Measurements from ENCODE around the gene ANKRD37. TPM values are rescaled to one million over a fixed set of nuclear protein-coding genes. Genes with fewer than 3 reads are reported as not detected.

ANKRD37 gene
- total RNA-seq, 1 donor from 2014 or later, result 6.1 TPM

- Mint-ChIP-seq H3K9me3 (ENCODE audit: unreplicated experiment) (peaks cover 3% of the 10 kb centered on the region), H3K4me3 (ENCODE audit: unreplicated experiment) (no peak overlapping the region), H3K27ac (ENCODE audit: unreplicated experiment) (no peak overlapping the region), H3K27me3 (ENCODE audit: low read depth, unreplicated experiment) (no peaks in the 10 kb centered on the region), H3K4me1 (ENCODE audit: low read depth, unreplicated experiment) (peaks cover 3% of the 10 kb centered on the region), H3K36me3 (ENCODE audit: low read depth, unreplicated experiment) (peaks cover 11% of the 10 kb centered on the region)
- FAIRE-seq (no peak), DNase-seq (ENCODE audit: low read depth) (no peak)
- no peaks in the 10 kb centered on the region for H4K20me1 ChIP-seq (ENCODE audit: insufficient read depth, low read length)
- no peak overlapping the region for H2AFZ ChIP-seq (ENCODE audit: low read depth, low read length)
- H3K9me3 ChIP-seq (ENCODE audit: insufficient read depth, low read depth, low read length), result no peaks in the 10 kb centered on the region
- H3K27me3 ChIP-seq (ENCODE audit: insufficient read depth, low read length), result no peaks in the 10 kb centered on the region
- no peaks in the 10 kb centered on the region for H3K4me1 ChIP-seq (ENCODE audit: insufficient read depth, low read length)
- H3K36me3 ChIP-seq (ENCODE audit: insufficient read depth, low read length), result no peaks in the 10 kb centered on the region
- TF ChIP-seq CTCF (IDR thresholded peaks at IDR 0.05; ENCODE audit: insufficient read depth, low read depth, low read length), result no peak
- TF ChIP-seq EZH2 (IDR thresholded peaks at IDR 0.05; ENCODE audit: insufficient read depth, low read length), result no peak
- H3K4me2 ChIP-seq (ENCODE audit: low read length), result no peak overlapping the region
- no peaks in the 10 kb centered on the region for H3K79me2 ChIP-seq (ENCODE audit: insufficient read depth, low read length)
- no peak overlapping the region for H3K27ac ChIP-seq (ENCODE audit: low read depth, low read length)
- H3K9ac ChIP-seq (ENCODE audit: low read length), result no peak overlapping the region
- H3K4me3 ChIP-seq (ENCODE audit: insufficient read depth, low read depth, low read length), result no peak overlapping the region
Observed at GRCh38 chr4:185387957-185388356, 8.7 kb upstream of the ANKRD37 start.

- no peaks in the 10 kb centered on the region for H3K79me2 ChIP-seq (ENCODE audit: insufficient read depth, low read length)
- H2AFZ ChIP-seq (ENCODE audit: low read depth, low read length), result no peak overlapping the region
- no peaks in the 10 kb centered on the region for H3K27me3 ChIP-seq (ENCODE audit: insufficient read depth, low read length)
- H3K4me3 ChIP-seq (ENCODE audit: insufficient read depth, low read depth, low read length), result no peak overlapping the region
- DNase-seq (ENCODE audit: low read depth) (no peak), FAIRE-seq (no peak)
- no peak overlapping the region for H3K9ac ChIP-seq (ENCODE audit: low read length)
- no peak overlapping the region for H3K27ac ChIP-seq (ENCODE audit: low read depth, low read length)
- H3K27me3 Mint-ChIP-seq (ENCODE audit: low read depth, unreplicated experiment), result no peaks in the 10 kb centered on the region
- no peak overlapping the region for H3K27ac Mint-ChIP-seq (ENCODE audit: unreplicated experiment)
- H3K4me3 Mint-ChIP-seq (ENCODE audit: unreplicated experiment), result no peak overlapping the region
- H3K4me1 Mint-ChIP-seq (ENCODE audit: low read depth, unreplicated experiment), result peaks cover 4% of the 10 kb centered on the region
- no peak overlapping the region for H3K4me2 ChIP-seq (ENCODE audit: low read length)
- H3K36me3 ChIP-seq (ENCODE audit: insufficient read depth, low read length), result no peaks in the 10 kb centered on the region
- H3K9me3 Mint-ChIP-seq (ENCODE audit: unreplicated experiment), result peaks cover 3% of the 10 kb centered on the region
- no peaks in the 10 kb centered on the region for H3K9me3 ChIP-seq (ENCODE audit: insufficient read depth, low read depth, low read length)
- TF ChIP-seq EZH2 (IDR thresholded peaks at IDR 0.05; ENCODE audit: insufficient read depth, low read length), result no peak
- TF ChIP-seq CTCF (IDR thresholded peaks at IDR 0.05; ENCODE audit: insufficient read depth, low read depth, low read length), result no peak
- peaks cover 2% of the 10 kb centered on the region for H3K4me1 ChIP-seq (ENCODE audit: insufficient read depth, low read length)
- no peaks in the 10 kb centered on the region for H4K20me1 ChIP-seq (ENCODE audit: insufficient read depth, low read length)
- peaks cover 9% of the 10 kb centered on the region for H3K36me3 Mint-ChIP-seq (ENCODE audit: low read depth, unreplicated experiment)
Observed at GRCh38 chr4:185390941-185391340, 5.7 kb upstream of the ANKRD37 start.

- H3K4me1 ChIP-seq (ENCODE audit: insufficient read depth, low read length), result peaks cover 8% of the 10 kb centered on the region
- no peaks in the 10 kb centered on the region for H3K27me3 ChIP-seq (ENCODE audit: insufficient read depth, low read length)
- Mint-ChIP-seq H3K27ac (ENCODE audit: unreplicated experiment) (no peak overlapping the region), H3K36me3 (ENCODE audit: low read depth, unreplicated experiment) (peaks cover 9% of the 10 kb centered on the region), H3K9me3 (ENCODE audit: unreplicated experiment) (peaks cover 3% of the 10 kb centered on the region), H3K4me1 (ENCODE audit: low read depth, unreplicated experiment) (peaks cover 5% of the 10 kb centered on the region), H3K4me3 (ENCODE audit: unreplicated experiment) (no peak overlapping the region), H3K27me3 (ENCODE audit: low read depth, unreplicated experiment) (no peaks in the 10 kb centered on the region)
- no peaks in the 10 kb centered on the region for H4K20me1 ChIP-seq (ENCODE audit: insufficient read depth, low read length)
- no peak overlapping the region for H3K27ac ChIP-seq (ENCODE audit: low read depth, low read length)
- TF ChIP-seq EZH2 (IDR thresholded peaks at IDR 0.05; ENCODE audit: insufficient read depth, low read length) (no peak), CTCF (IDR thresholded peaks at IDR 0.05; ENCODE audit: insufficient read depth, low read depth, low read length) (no peak)
- no peak for FAIRE-seq
- H3K79me2 ChIP-seq (ENCODE audit: insufficient read depth, low read length), result no peaks in the 10 kb centered on the region
- no peak overlapping the region for H3K4me2 ChIP-seq (ENCODE audit: low read length)
- no peak overlapping the region for H3K4me3 ChIP-seq (ENCODE audit: insufficient read depth, low read depth, low read length)
- no peaks in the 10 kb centered on the region for H3K36me3 ChIP-seq (ENCODE audit: insufficient read depth, low read length)
- DNase-seq (ENCODE audit: low read depth), result no peak
- H3K9me3 ChIP-seq (ENCODE audit: insufficient read depth, low read depth, low read length), result no peaks in the 10 kb centered on the region
- H2AFZ ChIP-seq (ENCODE audit: low read depth, low read length), result no peak overlapping the region
- no peak overlapping the region for H3K9ac ChIP-seq (ENCODE audit: low read length)
Observed at GRCh38 chr4:185392156-185392555, 4.5 kb upstream of the ANKRD37 start.
